ENCODE data around the gene CHL1.

DNA sequence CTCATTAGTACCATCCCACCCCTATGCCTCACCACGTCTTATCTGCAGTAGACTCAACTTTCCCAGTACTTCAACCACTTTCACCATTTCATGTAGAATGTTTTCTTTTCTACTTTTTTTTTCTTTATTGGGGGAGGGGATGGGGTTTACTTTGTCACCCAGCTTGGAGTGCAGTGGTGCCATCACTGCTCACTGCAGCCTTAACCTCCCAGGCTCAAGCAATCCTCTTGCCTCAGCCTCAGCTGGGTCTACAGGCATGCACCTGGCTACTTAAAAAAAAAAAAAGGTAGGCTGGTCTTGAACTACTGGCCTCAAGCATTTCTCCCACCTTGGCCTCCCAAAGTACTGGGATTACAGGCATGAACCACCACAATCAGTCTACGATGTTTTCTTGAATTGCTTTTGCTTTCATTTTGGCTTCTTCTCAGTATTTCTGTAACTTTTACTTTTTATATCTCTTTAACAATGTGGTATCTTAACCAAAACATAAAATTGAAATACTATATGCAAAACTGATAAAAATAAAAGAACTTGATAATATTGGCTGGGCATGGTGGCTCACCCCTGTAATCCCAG is 44.9 kb upstream of the CHL1 start:
- TF ChIP-seq, protein P1, sequence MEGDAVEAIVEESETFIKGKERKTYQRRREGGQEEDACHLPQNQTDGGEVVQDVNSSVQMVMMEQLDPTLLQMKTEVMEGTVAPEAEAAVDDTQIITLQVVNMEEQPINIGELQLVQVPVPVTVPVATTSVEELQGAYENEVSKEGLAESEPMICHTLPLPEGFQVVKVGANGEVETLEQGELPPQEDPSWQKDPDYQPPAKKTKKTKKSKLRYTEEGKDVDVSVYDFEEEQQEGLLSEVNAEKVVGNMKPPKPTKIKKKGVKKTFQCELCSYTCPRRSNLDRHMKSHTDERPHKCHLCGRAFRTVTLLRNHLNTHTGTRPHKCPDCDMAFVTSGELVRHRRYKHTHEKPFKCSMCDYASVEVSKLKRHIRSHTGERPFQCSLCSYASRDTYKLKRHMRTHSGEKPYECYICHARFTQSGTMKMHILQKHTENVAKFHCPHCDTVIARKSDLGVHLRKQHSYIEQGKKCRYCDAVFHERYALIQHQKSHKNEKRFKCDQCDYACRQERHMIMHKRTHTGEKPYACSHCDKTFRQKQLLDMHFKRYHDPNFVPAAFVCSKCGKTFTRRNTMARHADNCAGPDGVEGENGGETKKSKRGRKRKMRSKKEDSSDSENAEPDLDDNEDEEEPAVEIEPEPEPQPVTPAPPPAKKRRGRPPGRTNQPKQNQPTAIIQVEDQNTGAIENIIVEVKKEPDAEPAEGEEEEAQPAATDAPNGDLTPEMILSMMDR (IDR thresholded peaks at IDR 0.05) = no peak
- no peak for TF ChIP-seq POLR2AphosphoS5 (IDR thresholded peaks at IDR 0.05)
- TF ChIP-seq POLR2A (IDR thresholded peaks at IDR 0.05) = no peak

Measured in transverse colon (tissue), 4 donors.